ENCODE measurements around the gene IDH2. TPM values are rescaled to one million over a fixed set of nuclear protein-coding genes. Genes with fewer than 3 reads are reported as not detected.

Gene IDH2
- total and polyA plus RNA-seq, 2 of the 4 experiments (the other 2 are of a cell fraction), result 84.9 to 118 TPM

GRCh38 chr15:90080818-90081393 lies 21.4 kb downstream of the IDH2 start:
- CTCF ChIA-PET, result no interaction called here
- intact Hi-C loops (cut with micrococcal nuclease), result loop anchor here (10.0 kb wide), 1 partner anchor 144 kb away; no protein-coding TSS in a partner anchor
- WGBS, 2 experiments (ENCODE audit: extremely low coverage in 2 of 2, insufficient read length in 1 of 2), result 52% methylated on average over 2 of the region's 11 CpGs; no CpG with 5 or more reads in 1 of the 2 experiments
- DNase-seq (no peak), ATAC-seq (ENCODE audit: low read depth) (no peak)
- H3K4me2 ChIP-seq (ENCODE audit: low read depth, low read length), result no peak overlapping the region
- H3K27me3 ChIP-seq (ENCODE audit: control insufficient read depth, insufficient read depth, low read length), result no peaks in the 10 kb centered on the region
- H3K56ac ChIP-seq (ENCODE audit: extremely low read depth, insufficient read depth, low read length), result no peak overlapping the region
- no peaks in the 10 kb centered on the region; a peak in 1 of 4 replicates for H3K79me1 ChIP-seq (ENCODE audit: low read depth in 1 of 2, low read length in 2 of 2)
- BruUV-seq (replicated peaks), result no TSS peak
- H4K20me1 ChIP-seq (ENCODE audit: insufficient read depth, low read length), result no peaks in the 10 kb centered on the region
- POLR2A ChIA-PET (ENCODE audit: unreplicated experiment), result no interaction called here
- no peak overlapping the region for H3K27ac ChIP-seq (ENCODE audit: insufficient read depth, low read length)
- H3K36me3 ChIP-seq (ENCODE audit: control insufficient read depth, insufficient read depth, low read length), result peaks cover 45% of the 10 kb centered on the region
- no peak overlapping the region for H2AK5ac ChIP-seq (ENCODE audit: low read depth, low read length)
- no peak overlapping the region for H4K91ac ChIP-seq (ENCODE audit: insufficient read depth, low read depth, low read length)
- no peaks in the 10 kb centered on the region for H3K9me3 ChIP-seq (ENCODE audit: control insufficient read depth, insufficient read depth, low read length)
- no peak overlapping the region for H3K18ac ChIP-seq (ENCODE audit: low read depth, low read length)
- H3K4ac ChIP-seq (ENCODE audit: low read depth, low read length), result no peak overlapping the region
- H3K4me3 ChIP-seq (ENCODE audit: insufficient read depth, low read depth, low read length), result no peak overlapping the region
- H4K8ac ChIP-seq (ENCODE audit: low read depth in 2 of 2, low read length in 2 of 2), result no peak overlapping the region
- in situ Hi-C loops (cut with MboI; ENCODE audit: low sequenced_read_pairs), result no loop called here
- TF ChIP-seq, protein P1, sequence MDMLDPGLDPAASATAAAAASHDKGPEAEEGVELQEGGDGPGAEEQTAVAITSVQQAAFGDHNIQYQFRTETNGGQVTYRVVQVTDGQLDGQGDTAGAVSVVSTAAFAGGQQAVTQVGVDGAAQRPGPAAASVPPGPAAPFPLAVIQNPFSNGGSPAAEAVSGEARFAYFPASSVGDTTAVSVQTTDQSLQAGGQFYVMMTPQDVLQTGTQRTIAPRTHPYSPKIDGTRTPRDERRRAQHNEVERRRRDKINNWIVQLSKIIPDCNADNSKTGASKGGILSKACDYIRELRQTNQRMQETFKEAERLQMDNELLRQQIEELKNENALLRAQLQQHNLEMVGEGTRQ (IDR thresholded peaks at IDR 0.05; ENCODE audit: low read depth, low read length), result no peak
- no peak for TF ChIP-seq BHLHE40 (IDR thresholded peaks at IDR 0.05; ENCODE audit: low read depth, low read length)
- TF ChIP-seq, protein P2, sequence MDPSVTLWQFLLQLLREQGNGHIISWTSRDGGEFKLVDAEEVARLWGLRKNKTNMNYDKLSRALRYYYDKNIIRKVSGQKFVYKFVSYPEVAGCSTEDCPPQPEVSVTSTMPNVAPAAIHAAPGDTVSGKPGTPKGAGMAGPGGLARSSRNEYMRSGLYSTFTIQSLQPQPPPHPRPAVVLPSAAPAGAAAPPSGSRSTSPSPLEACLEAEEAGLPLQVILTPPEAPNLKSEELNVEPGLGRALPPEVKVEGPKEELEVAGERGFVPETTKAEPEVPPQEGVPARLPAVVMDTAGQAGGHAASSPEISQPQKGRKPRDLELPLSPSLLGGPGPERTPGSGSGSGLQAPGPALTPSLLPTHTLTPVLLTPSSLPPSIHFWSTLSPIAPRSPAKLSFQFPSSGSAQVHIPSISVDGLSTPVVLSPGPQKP (IDR thresholded peaks at IDR 0.05; ENCODE audit: borderline replicate concordance, low read depth, low read length), result no peak
- TF ChIP-seq CTCF (conservative IDR thresholded peaks at IDR 0.05; ENCODE audit: low read depth, low read length), result no peak
- TF ChIP-seq RCOR1 (IDR thresholded peaks at IDR 0.05; ENCODE audit: insufficient replicate concordance, low read length), result no peak
- no peak for TF ChIP-seq RAD21 (IDR thresholded peaks at IDR 0.05; ENCODE audit: low read length)
- no peak for TF ChIP-seq CEBPB (IDR thresholded peaks at IDR 0.05; ENCODE audit: low read depth, low read length)
- TF ChIP-seq FOS (IDR thresholded peaks at IDR 0.05; ENCODE audit: low read depth, low read length), result no peak
- no peak for TF ChIP-seq RFX5 (IDR thresholded peaks at IDR 0.05; ENCODE audit: low read depth, low read length)
- no peak for TF ChIP-seq MAFK (IDR thresholded peaks at IDR 0.05; ENCODE audit: low read depth, low read length)
- TF ChIP-seq MXI1 (IDR thresholded peaks at IDR 0.05; ENCODE audit: borderline replicate concordance, low read depth, low read length), result no peak
- TF ChIP-seq SMC3 (IDR thresholded peaks at IDR 0.05; ENCODE audit: low read depth, low read length), result no peak
- no peak for TF ChIP-seq MAZ (IDR thresholded peaks at IDR 0.05; ENCODE audit: borderline replicate concordance, low read depth, low read length)
- no peak overlapping the region for H2BK120ac ChIP-seq (ENCODE audit: low read depth, low read length)
- H3K4me1 ChIP-seq (ENCODE audit: control insufficient read depth, insufficient read depth, low read length), result peaks cover 4% of the 10 kb centered on the region; the same call in 1 of the 2 replicates
- H3K23ac ChIP-seq (ENCODE audit: low read depth, low read length), result no peak overlapping the region
- no peak overlapping the region for H2BK15ac ChIP-seq (ENCODE audit: low read depth, low read length)
- dilution Hi-C loops (cut with HindIII; ENCODE audit: low sequenced_read_pairs, unreplicated experiment), result no loop called here
- H3K9ac ChIP-seq (ENCODE audit: low read depth, low read length), result no peak overlapping the region
- H4K5ac ChIP-seq (ENCODE audit: low read depth, low read length), result no peak overlapping the region
- peak overlapping the region; percentile 51 for H2AFZ ChIP-seq (replicated peaks; ENCODE audit: low read length, poor library complexity)
- no peak overlapping the region for H3K14ac ChIP-seq (replicated peaks; ENCODE audit: low read depth, low read length)
- H2BK20ac ChIP-seq (ENCODE audit: low read depth, low read length), result no peak overlapping the region
- H2AK9ac ChIP-seq (replicated peaks; ENCODE audit: low read depth, low read length, poor library complexity), result no peak overlapping the region
- no peaks in the 10 kb centered on the region for H3K9me1 ChIP-seq (ENCODE audit: insufficient read depth, low read length)
- H2BK5ac ChIP-seq (ENCODE audit: low read depth, low read length, poor library complexity, severe bottlenecking), result no peak overlapping the region
